DMS53 treated with DMSO at 0.1 percent for 48 hours (cell line): ENCODE measurements around the gene ZFP1.
"Not testable (repeated sequence)": the region's sequence is repeated elsewhere in the genome, so short reads cannot be mapped to it uniquely, and the experiment has no call there.

Experiments used
- DNase-seq: peaks from one replicate; lab custom pipeline; 2025; ENCODE audit not compliant: unreplicated experiment; lab: John Stamatoyannopoulos, UW

The ZFP1 gene

DNA sequence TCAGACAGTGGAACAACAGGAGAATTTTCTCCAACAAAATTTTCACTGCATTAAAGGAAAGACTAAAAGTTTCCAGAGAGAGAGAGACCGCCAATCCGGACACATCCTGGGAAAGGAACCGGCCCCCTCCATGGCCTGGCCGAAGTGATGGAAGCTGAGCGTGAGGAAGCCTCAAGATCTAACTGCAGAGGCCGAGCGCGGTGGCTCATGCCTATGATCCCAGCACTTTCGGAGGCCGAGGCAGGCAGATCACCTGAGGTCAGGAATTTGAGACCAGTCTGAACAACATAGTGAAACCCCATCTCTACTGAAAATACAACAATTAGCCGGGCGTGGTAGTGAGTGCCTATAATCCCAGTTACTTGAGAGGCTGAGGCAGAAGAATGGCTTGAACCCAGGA is 54.8 kb downstream of the ZFP1 start:
- DNase-seq = no peak

DNA sequence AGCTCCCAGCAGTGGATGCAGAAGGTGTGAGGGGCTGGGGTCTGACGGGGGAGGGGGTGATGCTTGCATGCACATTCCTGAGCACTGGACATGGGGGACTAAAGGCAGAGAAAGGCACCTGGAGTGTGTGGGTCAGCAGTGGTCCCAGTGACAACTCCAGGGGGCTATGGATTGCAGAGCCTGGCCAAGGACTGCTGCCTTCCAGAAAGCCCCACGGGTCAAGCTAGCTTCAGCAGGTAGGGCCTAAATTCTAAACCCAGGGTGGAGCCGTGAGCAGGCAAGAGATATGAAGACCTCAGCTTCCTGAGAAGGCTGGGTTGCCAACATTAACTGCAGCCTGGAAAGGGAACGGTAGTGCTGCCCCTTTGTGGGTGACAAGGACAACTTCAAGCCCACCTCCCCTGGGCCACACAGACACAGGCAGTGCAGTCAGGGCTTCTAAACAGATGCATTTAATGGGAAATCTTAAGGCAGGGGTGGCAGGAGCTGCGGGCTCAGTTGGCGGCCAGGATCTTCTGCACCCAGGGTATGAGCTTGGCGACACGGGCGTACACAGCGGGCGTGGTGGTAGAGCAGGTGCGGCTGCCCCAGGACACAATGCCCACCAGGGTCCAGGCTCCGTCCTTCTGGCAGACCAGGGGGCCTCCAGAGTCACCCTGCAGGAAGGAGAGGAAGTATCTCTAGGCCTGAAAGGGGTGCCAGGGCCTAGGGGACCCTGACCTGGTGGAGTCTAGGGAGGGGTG is 55.5 kb downstream of the ZFP1 start:
- DNase-seq = no peak

DNA sequence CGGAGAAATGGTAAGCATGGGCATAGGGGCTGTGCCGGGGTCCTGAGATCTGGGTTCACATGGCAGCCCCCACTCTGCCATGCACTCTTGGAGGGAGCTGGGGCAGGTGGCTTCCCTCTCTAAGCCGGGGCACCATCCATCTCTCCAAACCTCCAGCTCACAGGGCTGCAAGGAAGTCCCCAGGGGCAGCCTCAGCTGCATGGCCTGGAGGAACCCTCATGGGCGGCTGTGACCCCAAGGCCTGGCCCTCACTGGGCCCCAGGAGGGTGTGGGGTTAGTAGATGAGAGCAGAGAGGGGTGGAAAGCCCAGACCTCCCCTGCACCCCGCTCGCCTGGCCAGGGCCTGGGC is 56.1 kb downstream of the ZFP1 start:
- no peak for DNase-seq

DNA sequence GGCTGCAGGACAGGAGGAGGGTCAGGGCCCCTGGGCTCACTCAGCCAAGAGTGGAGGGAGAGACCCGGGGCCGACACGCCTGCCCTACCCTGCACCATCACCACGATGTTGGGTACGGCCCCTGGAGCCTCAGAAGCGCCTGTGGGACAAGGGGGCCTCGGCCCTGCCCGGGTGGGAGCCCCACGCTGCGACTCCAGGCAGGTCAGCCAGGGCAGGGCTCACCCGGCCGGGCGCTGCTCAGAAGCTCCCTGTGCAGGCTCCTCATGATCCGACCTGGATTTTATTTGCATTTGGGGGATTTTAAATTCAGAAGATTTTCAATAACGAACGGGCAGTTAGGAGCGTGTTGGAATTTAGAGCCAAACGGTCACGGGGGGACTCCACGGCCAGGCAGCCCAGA is 56.6 kb downstream of the ZFP1 start:
- not testable (repeated sequence) for DNase-seq

DNA sequence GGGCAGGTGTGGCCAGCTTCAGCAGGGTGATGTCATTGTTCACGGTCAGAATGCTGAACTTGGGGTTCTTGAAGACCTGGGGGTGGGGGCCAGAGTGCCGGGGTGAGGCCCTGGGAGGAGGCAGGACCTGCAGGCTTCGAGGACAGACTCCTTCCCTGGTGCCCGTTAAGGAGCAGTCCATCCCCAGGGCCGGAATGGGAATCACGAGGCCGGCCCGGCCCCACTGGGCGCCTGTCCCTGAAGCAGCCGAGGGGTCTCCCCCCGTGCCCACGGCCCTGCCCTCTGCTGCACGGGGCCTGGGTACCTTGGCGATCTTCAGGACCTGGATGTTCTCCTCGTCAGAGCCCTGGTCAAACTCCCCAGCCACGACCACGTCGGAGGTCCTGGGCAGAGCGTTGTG is 57.1 kb downstream of the ZFP1 start:
- not testable (repeated sequence) for DNase-seq

DNA sequence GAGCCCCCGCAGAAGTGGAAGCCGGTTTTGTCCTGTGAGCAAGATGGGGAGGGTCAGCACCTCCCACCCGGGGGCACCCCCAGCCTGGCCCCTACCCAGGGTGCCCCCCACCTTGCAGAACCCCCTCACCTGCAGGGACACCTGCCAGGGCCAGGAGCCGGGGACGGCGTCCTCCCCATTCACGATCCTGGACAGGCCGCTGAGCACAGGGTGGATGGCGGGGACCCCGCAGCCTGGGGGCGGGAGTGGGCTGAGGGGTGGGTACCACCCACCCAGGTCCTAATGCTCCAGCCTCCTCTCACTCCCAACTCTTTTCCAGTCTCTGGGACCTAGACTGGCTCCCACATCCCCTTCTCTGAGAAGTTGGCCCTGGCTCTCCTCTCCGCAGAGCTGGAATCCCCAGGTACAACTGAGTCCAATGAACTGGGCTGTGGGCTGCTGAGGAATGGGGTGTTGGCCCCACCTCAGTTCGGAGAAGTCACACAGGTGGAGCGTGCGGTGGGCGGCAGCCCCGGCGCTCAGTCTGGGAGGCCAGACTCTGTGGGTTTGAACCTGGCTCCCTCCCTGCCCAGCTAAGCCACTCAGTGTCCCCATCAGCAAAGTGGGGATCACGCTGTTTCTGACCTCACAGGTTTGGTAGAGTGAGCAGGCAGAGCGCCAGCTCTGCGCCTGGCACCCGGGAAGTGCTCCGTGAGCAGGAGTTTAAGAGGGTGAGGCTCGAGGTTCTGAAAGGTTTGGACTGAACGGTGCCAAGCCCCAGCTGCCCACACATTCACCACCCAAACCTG is 57.8 kb downstream of the ZFP1 start:
- not testable (repeated sequence) for DNase-seq

DNA sequence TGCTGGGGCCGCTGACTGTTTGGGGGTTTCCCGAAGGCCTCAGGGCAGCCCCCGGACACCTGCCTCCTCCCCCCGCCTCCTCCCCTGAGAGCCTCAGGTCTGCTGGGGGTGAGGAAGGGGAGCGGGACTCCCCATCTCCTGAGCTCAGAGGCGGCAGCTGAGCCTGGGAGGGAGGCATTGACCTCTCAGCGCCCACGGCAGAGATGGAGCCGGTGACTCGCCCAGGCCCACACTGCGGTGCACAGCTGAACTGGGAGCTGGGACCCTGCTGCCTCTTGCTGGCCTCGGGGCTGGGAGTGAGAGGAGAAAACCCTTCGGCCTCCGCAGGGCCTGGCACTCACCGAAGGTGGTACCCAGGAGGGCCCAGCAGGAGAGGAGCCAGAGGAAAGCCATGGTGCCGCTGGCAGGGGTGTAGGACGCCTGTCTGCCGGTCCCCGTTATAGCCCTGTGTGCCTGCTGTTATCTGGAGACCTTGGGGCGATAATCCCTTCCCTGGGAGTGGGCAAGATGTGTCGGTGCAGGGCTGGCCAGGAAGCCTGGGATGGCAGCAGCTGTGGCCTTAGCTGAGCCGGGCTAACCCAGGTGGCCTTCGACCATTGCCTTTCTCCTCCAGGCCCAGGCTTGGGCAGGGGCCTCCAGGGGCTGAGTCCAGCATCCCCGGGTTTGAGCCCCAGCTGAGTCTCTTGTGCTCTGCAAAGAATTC is 58.6 kb downstream of the ZFP1 start, which contains the start of gene CTRB2:
CTRB2 (minus strand) TSS at position 413 of the 703 bp plus-strand sequence; CDS start at position 393, 20 bp downstream.
- DNase-seq = no peak

DNA sequence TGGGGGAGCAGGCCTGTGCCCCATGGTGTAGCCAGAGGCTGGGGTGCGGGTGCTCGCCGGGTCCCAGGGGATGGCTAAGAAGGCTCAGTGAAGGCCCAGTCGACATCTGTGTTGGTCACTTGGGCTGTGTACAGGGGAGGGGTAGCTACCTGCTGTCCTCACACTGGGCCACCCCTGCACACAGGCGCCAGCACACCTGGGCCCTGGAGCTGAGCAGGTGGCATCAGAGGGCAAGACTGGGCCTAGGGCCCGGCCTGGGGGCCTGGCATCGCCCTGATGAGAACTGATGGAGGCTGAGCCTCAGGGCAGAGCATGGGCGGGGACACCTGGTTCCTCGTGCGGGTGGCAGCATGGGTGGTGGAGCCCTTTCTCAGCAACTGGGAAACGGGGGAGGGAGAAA is 59.5 kb downstream of the ZFP1 start:
- no peak for DNase-seq

DNA sequence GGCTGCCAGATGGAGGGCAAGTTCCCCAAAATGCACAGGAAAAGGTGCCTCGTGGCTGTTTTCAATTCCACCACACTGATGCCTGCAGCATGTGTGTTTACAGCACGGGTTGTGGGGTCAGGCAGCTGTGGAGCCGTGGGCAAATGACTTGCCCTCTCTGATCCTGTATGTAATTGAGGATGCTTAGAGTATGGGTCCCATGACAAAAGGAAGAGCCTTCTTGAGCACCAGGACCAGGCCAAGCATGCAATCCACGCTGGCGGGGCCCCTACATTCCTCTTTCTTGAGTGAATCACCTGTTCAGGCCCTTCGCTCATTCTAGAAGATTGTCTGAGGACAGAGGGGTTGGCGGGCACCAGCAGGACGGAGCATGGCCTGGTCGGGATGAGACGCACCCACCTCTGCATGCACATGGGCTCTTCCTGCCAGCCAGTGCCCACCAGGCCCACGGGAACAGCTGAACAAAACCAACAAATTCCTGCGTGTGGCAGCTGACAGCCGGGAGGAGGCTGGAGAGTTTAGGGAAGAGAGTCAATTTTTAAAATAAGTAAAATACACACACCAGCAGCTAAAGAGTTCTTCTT is 60.0 kb downstream of the ZFP1 start:
- DNase-seq = no peak

DNA sequence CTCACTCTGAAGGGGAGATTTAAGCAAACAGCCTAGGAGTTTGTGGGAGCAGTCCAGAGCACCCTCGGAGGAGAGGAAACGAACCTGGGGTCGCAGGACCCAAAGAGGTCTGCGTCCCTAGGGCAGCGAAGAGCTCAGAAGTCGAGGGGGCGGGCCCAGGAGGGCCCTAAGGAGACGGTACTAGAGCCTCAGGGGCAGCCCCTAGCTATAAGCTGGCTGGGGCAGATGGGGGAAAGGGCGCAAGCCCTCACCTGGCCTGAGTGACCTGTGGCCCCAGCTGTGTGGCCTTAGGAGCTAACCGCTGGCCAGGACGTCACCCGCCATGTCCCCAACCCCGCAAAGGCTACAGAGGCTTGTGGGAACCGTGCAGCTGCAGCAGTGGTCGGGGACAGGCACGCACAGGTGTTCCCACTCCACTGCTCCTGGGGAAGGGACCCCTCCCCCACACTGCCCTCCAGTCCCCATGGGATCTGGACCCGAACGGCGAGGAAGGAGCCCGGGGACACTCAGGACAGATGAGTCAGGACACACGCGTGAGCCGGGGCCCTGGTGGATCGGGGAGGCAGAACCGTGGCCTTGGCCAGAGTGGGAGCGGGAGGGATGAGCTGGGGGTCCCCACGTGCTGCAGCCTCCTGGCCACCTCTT is 60.7 kb downstream of the ZFP1 start:
- no peak for DNase-seq

DNA sequence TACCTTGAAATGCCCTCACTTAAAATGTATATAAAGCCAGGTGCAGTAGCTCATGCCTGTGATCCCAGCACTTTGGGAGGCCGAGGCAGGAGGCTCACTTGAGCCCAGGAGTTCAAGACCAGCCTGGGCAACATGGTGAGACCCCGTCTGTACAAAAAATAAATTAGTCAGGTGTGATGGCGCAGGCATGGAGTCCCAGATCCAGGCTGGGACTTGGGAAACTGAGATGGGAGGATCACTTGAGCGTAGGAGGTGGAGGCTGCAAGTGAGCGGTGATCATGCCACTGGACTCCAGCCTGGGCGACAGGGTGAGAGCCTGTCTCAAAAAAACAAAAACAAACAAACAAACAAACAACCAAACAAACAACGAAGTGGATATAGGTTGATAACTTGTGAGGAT is 61.2 kb downstream of the ZFP1 start:
- DNase-seq = not testable (repeated sequence)

DNA sequence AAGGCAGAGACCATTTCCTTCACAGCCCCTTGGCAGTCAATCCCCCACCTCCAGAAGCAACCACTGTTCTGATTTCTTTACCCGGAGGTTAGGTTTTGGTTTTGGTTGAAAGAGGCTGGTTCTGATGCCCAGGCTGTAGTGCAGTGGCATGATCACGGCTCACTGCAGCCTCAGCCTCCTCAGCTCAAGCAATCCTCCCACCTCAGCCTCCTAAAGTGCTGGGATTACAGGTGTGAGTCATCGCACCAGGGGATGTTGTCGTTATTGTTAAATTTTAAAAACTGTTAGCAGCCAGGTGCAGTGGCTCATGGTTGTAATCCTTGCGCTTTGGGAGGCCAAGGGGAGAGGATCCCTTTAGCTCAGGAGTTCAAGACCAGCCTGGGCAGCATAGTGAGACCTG is 61.6 kb downstream of the ZFP1 start:
- no peak for DNase-seq

DNA sequence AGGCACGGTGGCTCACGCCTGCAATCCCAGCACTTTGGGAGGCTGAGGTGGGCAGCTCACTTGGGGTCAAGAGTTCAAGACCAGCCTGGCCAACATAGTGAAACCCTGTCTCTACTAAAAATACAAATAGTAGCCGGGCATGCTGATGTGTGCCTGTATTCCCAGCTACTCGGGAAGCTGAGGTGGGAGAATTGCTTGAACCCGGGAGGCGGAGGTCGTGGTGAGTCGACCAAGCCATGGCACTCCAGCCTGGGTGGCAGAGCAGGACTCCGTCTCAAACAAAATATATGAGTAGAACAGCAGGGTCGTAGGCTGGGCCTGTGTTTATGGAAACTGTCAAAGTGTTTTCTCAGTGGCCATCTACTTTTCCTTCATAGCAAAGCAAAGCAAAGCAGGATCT is 63.0 kb downstream of the ZFP1 start:
- not testable (repeated sequence) for DNase-seq

DNA sequence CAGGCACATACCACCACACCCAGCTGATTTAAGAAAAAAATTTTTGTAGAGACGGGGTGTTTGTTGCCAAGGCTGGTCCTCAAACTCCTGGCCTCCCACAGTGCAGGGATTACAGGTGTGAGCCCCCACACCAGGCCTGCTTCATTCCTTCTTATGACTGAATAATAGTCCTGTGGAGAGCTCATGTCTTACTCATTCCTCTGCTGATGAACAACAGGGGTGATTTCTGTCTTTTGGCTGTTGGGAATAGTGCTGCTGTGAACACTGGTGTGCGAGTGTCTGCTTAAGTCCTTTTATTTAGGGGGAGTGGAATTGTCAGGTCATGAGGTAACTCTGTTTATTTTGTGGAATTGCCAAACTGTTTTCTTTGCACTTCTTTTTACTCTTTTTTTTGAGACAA is 67.8 kb downstream of the ZFP1 start:
- DNase-seq = no peak

DNA sequence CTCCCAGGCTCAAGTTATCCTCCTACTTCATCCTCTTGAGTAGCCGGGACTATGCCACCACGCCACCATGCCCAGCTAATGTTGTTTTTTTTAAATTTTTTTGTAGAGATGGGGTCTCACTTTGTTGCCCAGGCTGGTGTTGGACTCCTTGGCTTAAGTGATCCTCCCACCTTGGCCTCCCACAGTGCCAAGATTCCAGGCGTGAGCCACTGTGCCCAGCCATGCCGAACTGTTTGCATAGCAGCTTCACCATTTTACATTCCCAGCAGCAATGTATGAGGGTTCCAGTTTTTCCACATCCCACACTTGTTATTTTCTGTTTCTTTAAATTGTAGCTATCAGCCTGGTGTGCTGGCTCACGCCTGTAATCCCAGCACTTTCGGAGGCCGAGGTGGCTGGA is 68.3 kb downstream of the ZFP1 start:
- DNase-seq = no peak

DNA sequence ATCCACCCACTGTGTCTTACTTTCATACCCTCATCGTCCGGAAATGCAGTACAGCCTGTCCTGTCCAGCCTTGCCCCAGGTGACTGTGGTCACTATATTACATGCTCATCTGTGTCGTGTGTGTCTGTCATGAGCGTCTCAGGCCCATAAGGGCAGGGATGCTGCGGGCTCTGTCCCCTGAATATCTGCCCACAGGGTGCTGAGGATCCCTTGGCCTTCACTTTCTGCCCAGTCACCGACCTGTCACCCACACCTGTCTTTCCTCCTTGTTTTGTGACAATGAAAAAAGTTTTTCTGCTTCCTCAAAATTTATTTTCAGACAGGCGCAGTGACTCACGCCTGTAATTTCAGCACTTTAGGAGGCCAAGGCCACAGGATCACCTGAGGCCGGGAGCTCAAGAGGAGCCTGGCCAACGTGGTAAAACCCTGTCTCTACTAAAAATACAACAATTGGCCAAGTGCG is 69.1 kb downstream of the ZFP1 start:
- no peak for DNase-seq

DNA sequence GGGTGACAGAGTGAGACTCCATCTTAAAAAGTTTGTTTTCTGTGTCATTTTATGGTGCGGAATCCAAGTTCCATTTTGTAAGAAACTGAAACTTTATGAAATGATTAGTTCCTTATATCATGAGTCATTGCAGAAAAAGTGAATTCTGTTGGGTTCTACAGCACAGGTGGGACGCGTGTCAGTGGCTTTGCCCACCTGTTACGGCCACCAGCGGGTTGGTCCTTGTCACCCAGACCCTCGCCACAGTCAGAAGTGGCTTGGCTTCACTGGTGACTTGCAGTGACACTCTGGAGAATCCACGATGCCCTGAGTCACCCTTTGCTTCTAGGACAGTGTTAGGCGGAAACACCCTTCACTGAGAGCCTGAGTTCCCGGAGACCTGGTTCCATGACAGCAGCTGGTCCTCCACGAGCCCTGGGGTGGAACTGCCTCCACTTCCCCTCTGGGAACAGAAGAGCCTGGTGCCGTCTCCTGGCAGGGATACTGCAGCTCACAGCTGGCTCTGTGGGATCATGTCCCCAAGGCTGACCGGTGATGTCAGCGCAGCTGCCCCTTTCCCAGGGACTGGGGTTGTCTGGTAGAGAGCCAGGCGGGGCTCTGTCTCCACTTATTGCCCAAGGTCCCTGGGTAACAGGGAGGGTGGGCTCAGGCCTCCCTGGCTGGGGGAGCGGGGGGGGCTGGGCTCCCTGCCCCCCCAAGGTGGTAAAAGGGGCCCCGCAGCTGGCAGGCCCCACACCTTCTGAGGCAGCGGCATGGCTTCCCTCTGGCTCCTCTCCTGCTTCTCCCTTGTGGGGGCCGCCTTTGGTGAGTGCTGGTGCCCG is 70.1 kb downstream of the ZFP1 start, which contains the start of gene CTRB1:
CTRB1 (plus strand) TSS at position 733 of the 821 bp plus-strand sequence; CDS start at position 753, 20 bp downstream.
- no peak for DNase-seq

DNA sequence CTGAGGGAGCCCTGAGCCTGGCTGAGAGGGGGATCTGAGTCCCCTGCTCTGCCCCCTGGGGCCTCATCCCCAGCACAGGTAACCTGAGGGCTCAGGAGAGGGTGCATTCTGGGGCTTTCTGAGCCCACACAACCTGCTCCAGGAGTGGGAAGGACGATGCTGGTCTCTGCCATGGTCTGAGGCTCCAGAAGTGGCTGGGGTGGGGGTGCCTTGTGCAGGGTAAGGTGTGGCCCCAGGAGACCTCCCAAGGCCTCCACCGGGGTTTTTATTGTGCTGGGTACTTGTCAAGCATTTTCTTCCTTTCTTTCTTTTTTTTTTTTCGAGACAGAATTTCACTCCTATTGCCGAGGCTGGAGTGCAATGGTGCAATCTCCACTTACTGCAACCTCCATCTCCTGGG is 70.8 kb downstream of the ZFP1 start:
- no peak for DNase-seq

DNA sequence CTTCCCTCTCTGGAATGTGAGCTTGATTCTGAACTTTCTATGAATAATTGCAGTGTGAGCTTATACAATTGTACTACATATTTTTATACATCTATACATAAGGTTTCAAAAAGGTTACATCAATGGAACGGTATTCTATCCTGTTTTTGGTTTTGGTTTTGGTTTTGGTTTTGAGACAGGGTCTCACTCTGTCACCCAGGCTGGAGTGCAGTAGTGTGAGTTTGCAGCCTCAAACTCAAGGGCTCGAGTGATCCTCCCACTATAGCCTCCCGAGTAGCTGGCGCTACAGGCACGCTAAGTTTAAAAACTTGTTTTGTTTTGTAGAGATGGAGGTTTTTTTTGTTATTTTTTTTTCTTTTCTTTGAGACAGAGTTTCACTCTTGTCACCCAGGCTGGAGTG is 71.5 kb downstream of the ZFP1 start:
- no peak for DNase-seq
